HG03520 (cell line): ENCODE results near the gene IFTAP.
A peak's percentile ranks its signal among the peaks of the same experiment; 100 is the strongest.
"Not testable (repeated sequence)": the region's sequence is repeated elsewhere in the genome, so short reads cannot be mapped to it uniquely, and the experiment has no call there.

Experiments
- ATAC-seq: cut with Tn5 transposase; IDR thresholded peaks from one replicate; pipeline ENCODE4 v1.9.1; 2021; ENCODE audit warnings: mild to moderate bottlenecking, moderate library complexity; ENCODE audit not compliant: unreplicated experiment

The IFTAP gene

GRCh38 chr11:36594316-36594989, at the start of gene IFTAP:
IFTAP (plus strand) TSS chr11:36594502; CDS start chr11:36610104, 15,602 bp downstream.
- ATAC-seq = peak; percentile 91

- no peak for ATAC-seq
Observed at GRCh38 chr11:36550385-36551115, 43.8 kb upstream of the IFTAP start.

DNA sequence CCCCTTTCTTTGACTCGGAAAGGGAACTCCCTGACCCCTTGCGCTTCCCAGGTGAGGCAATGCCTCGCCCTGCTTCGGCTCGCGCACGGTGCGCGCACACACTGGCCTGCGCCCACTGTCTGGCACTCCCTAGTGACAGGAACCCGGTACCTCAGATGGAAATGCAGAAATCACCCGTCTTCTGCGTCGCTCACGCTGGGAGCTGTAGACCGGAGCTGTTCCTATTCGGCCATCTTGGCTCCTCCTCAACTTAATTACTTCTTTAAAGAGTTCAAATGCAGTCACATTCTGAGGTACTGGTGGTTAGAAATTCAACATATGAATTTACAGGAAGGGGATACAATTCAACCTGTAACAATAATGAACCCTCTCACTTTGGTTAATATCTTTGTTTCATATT, 36.9 kb upstream of the IFTAP start:
- not testable (repeated sequence) for ATAC-seq

DNA sequence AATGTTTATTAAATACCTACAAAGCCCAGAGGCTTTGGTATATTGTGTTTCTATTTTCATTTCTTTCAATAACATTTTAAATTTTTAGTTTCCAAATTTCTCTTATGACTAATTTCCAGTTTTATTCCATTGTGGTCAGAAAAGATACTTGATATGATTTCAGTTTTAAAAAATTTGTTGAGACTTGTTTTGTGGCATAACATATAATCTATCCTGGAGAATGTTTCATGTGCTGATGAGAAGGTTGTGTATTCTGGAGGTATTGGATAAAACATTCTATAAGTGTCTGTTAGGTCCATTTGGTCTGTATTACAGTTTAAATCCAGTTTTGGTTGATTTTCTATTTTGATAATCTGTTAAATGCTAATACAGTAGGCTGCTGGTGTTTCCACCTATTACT, 36.3 kb upstream of the IFTAP start:
- ATAC-seq = no peak

GRCh38 chr11:36558571-36559413, 35.5 kb upstream of the IFTAP start:
- ATAC-seq = peak; percentile 99

- peak; percentile 70 for ATAC-seq
Observed at GRCh38 chr11:36564376-36565030, 29.8 kb upstream of the IFTAP start.

DNA sequence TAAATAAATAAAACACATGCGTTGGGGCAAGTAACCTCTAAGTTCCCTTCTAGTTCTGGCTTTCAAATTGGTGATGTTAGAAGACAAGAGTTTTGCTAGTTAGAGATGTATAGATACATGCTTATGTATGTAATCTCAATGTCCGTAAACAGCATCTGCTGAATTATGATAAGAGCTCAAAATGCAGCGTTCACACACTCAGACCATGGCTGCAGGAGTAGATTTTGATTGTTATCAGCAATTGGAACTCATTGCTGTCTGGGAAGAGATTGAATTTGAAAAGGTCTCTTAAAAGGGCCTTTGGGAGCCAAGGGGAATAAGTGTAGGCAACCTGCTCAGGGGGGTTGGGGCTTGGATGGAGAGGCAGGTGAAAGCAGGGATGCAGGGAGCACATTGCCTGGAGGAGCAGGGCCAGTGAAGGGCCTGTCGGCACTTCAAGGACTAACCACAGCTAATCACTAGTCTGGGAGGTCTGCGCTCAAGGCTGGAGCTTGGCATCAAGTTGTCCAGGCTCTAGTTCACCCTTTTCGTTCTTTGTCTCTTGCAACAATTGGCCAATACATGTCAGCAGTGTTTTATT, 29.2 kb upstream of the IFTAP start:
- no peak for ATAC-seq

DNA sequence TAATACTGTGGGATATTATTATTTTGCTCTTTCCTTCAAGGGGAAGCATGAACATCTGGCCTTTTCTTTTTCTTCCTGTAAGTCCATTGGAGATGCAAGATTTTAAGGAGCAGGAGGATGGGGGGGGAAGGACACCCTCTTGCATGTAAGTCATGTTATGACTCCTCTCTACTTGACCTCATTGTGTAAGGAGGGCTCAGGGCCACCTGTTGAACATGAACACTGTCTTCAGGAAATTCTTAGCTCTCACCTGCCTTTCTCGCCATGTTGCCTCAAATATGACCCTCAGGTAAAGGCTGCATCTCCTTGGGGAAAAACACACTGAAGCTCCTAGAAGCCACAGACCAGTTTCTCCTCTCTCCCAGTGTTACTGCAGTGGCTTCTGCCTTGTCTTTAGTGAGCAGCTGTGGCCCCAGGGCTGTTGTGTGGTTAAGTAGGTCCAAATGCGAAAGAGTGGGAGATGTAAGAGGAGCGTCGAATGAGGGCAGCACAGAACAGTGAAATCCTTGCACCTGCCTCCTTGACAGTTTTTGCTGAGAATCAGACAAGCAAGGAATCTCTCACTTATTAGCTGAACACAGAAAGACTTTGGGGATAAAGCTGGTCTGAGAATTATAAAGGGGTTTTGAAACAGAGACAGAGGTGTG, 27.8 kb upstream of the IFTAP start:
- no peak for ATAC-seq

DNA sequence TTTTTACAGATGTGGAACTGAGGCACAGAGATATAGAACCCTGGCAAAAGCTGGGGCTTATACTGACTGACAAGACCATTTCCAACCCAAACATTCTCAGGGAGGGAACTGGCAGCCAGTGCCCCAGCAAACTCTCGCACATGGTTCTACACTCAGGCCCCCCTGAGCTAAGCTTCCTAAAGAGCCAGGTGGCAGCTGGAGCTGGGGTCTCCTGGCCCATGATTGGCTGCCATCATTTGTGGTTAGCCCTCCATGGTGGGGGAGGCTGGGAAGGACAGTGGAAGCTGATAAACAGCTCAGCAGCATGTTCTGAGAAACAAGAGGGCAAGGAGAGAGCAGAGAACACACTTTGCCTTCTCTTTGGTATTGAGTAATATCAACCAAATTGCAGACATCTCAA, 26.6 kb upstream of the IFTAP start, which contains the start of gene RAG1:
RAG1 (plus strand) TSS at position 314 of the 400 bp plus-strand sequence. CDS start 5,298 bp downstream, outside the sequence.
- ATAC-seq = no peak

GRCh38 chr11:36569095-36569494, 25.2 kb upstream of the IFTAP start:
- no peak for ATAC-seq

- no peak for ATAC-seq
Observed at GRCh38 chr11:36574486-36574885, 19.8 kb upstream of the IFTAP start.

DNA sequence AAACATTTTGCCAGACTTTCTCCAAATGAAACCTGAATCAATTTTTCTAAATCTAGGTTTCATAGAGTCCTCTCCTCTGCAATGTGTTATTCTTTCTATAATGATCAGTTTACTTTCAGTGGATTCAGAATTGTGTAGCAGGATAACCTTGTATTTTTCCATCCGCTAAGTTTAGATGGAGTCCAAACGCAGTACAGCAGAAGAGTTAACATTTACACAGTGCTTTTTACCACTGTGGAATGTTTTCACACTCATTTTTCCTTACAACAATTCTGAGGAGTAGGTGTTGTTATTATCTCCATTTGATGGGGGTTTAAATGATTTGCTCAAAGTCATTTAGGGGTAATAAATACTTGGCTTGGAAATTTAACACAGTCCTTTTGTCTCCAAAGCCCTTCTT, 16.9 kb upstream of the IFTAP start:
- ATAC-seq = no peak

GRCh38 chr11:36577859-36578258, 16.4 kb upstream of the IFTAP start:
- no peak for ATAC-seq

- ATAC-seq = no peak
Observed at GRCh38 chr11:36578458-36578857, 15.8 kb upstream of the IFTAP start.

GRCh38 chr11:36581536-36581935, 12.8 kb upstream of the IFTAP start:
- ATAC-seq = no peak

- ATAC-seq = no peak
Observed at GRCh38 chr11:36583667-36584066, 10.6 kb upstream of the IFTAP start.

DNA sequence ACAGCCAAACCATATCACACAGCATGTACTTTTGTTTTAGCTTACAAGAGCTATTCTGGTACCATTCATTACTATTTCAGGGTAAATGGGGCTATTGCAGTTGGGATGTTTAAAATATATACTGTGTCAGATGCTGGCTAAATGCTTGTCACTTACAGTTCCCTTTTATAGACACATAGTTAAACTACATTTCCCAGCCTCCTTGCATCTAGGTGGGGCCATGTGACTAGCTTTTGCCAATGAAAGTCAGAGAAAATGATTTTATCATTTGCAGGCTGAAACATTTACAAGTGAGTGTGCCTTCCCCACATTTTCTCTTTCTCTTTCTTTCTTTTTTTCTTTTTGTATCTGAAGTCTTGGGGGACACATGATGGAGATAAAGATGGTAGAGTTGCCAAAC, 7.8 kb upstream of the IFTAP start:
- peak; percentile 89 for ATAC-seq

DNA sequence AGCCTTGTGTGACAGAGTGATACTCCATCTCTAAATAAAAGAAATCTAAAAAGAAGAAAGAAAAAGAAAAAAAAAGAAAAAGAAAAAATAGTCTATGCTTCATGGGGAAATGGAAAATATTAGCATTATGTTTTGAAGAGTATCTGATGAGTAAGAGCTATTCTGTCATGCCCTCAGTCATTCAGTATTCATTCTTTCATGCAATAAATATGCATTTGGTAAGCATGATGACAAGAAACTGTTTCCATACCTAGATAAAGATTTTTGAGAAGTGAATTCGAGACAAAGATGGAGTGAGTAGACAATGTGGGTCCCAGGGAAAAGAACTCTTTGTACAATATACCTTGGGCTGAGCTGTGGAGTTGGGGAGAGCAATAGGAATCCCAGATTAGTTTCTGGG, 6.2 kb upstream of the IFTAP start:
- ATAC-seq = no peak

- no peak for ATAC-seq
Observed at GRCh38 chr11:36590513-36590912, 3.8 kb upstream of the IFTAP start.

- ATAC-seq = no peak
Observed at GRCh38 chr11:36591433-36591832, 2.9 kb upstream of the IFTAP start.
